ENCODE data around the gene NUBPL. TPM values are rescaled to one million over a fixed set of nuclear protein-coding genes. Genes with fewer than 3 reads are reported as not detected.

The NUBPL gene
- total RNA-seq, 5 donors from 2014 or later (not counting 1 experiment from before 2014, with no cell fraction given) = 6.8 to 11.0 (median 10.2) TPM

- no peak for DNase-seq
- Histone ChIP-seq H3K4me3 (ENCODE audit: control insufficient read depth in 1 of 2, extremely low read depth in 1 of 2, low read length in 1 of 2) (no peak overlapping the region), H3K4me1 (ENCODE audit: control insufficient read depth in 1 of 2, extremely low read depth in 1 of 2, insufficient read depth in 2 of 2, low read length in 2 of 2) (no peaks in the 10 kb centered on the region), H3K36me3 (ENCODE audit: control insufficient read depth in 2 of 2, extremely low read depth in 1 of 2, insufficient read depth in 1 of 2, low read length in 1 of 2) (no peaks in the 10 kb centered on the region), H3K27ac (ENCODE audit: low read length) (no peak overlapping the region), H3K9me3 (no peaks in the 10 kb centered on the region), H3K27me3 (replicated peaks in 1 of 2; ENCODE audit: control insufficient read depth in 2 of 2, extremely low read depth in 1 of 2, insufficient read depth in 2 of 2, low read length in 1 of 2) (no peaks in the 10 kb centered on the region)
- WGBS (ENCODE audit: insufficient coverage) = 81% methylated on average over 5 of the region's 8 CpGs
- POLR2A ChIA-PET = no interaction called here
- H3K27ac Mint-ChIP-seq = no peak overlapping the region
- no peak overlapping the region for H3K4me3 Mint-ChIP-seq
- ATAC-seq (replicated peaks in 1 of 4) = no peak
- peaks cover 24 to 44% (median 34%) of the 10 kb centered on the region in 3 donors for H3K9me3 Mint-ChIP-seq
- CTCF ChIA-PET = no interaction called here
- peaks cover 0 to 9% (median 2%) of the 10 kb centered on the region in 3 donors for H3K4me1 Mint-ChIP-seq
- no peaks in the 10 kb centered on the region for H3K27me3 Mint-ChIP-seq
- peaks cover 62% of the 10 kb centered on the region for H3K36me3 Mint-ChIP-seq
Observed at GRCh38 chr14:31668348-31668747, 107.1 kb downstream of the NUBPL start.

- peaks cover 0 to 2% of the 10 kb centered on the region in 2 donors for H3K36me3 ChIP-seq (ENCODE audit: control insufficient read depth in 2 of 2, extremely low read depth in 1 of 2, insufficient read depth in 1 of 2, low read length in 1 of 2)
- Mint-ChIP-seq H3K27me3 (no peaks in the 10 kb centered on the region), H3K4me1 (no peaks in the 10 kb centered on the region), H3K36me3 (peaks cover 44% of the 10 kb centered on the region), H3K27ac (no peak overlapping the region), H3K4me3 (no peak overlapping the region), H3K9me3 (peaks cover 6 to 22% (median 14%) of the 10 kb centered on the region in 3 donors)
- H3K27ac ChIP-seq (ENCODE audit: low read length) = no peak overlapping the region
- ChIA-PET POLR2A (no interaction called here), CTCF (no interaction called here)
- H3K27me3 ChIP-seq (replicated peaks in 1 of 2; ENCODE audit: control insufficient read depth in 2 of 2, extremely low read depth in 1 of 2, insufficient read depth in 2 of 2, low read length in 1 of 2) = no peaks in the 10 kb centered on the region
- DNase-seq (no peak), ATAC-seq (replicated peaks in 1 of 4) (no peak)
- no CpG with 5 or more reads among the region's 3 CpGs for WGBS (ENCODE audit: insufficient coverage)
- H3K4me3 ChIP-seq (ENCODE audit: control insufficient read depth in 1 of 2, extremely low read depth in 1 of 2, low read length in 1 of 2) = no peak overlapping the region
- no peaks in the 10 kb centered on the region for H3K4me1 ChIP-seq (ENCODE audit: control insufficient read depth in 1 of 2, extremely low read depth in 1 of 2, insufficient read depth in 2 of 2, low read length in 2 of 2)
- H3K9me3 ChIP-seq = no peaks in the 10 kb centered on the region
Observed at GRCh38 chr14:31672709-31673108, 111.5 kb downstream of the NUBPL start.

- no peak for ATAC-seq (replicated peaks in 1 of 4)
- H3K9me3 Mint-ChIP-seq = peaks cover 0 to 12% (median 6%) of the 10 kb centered on the region in 3 donors
- CTCF ChIA-PET = no interaction called here
- DNase-seq = no peak
- H3K4me3 Mint-ChIP-seq = no peak overlapping the region
- POLR2A ChIA-PET = interaction anchor here in 1 of 2 donors (0.6 kb wide), 1 partner anchor 30 kb away, joined by 5 read pairs; no protein-coding TSS in a partner anchor
- Histone ChIP-seq H3K9me3 (no peaks in the 10 kb centered on the region), H3K27ac (ENCODE audit: low read length) (no peak overlapping the region), H3K4me3 (ENCODE audit: control insufficient read depth in 1 of 2, extremely low read depth in 1 of 2, low read length in 1 of 2) (no peak overlapping the region), H3K4me1 (ENCODE audit: control insufficient read depth in 1 of 2, extremely low read depth in 1 of 2, insufficient read depth in 2 of 2, low read length in 2 of 2) (no peaks in the 10 kb centered on the region), H3K27me3 (replicated peaks in 1 of 2; ENCODE audit: control insufficient read depth in 2 of 2, extremely low read depth in 1 of 2, insufficient read depth in 2 of 2, low read length in 1 of 2) (no peaks in the 10 kb centered on the region), H3K36me3 (ENCODE audit: control insufficient read depth in 2 of 2, extremely low read depth in 1 of 2, insufficient read depth in 1 of 2, low read length in 1 of 2) (peaks cover 0 to 2% of the 10 kb centered on the region in 2 donors)
- H3K36me3 Mint-ChIP-seq = peaks cover 50% of the 10 kb centered on the region
- no peaks in the 10 kb centered on the region for H3K4me1 Mint-ChIP-seq
- no peaks in the 10 kb centered on the region for H3K27me3 Mint-ChIP-seq
- no CpG with 5 or more reads among the region's 3 CpGs for WGBS (ENCODE audit: insufficient coverage)
- no peak overlapping the region for H3K27ac Mint-ChIP-seq
Observed at GRCh38 chr14:31677052-31677451, 115.8 kb downstream of the NUBPL start.

GRCh38 chr14:31677630-31678029 is 116.4 kb downstream of the NUBPL start:
- H3K9me3 Mint-ChIP-seq = peaks cover 1 to 14% (median 6%) of the 10 kb centered on the region in 3 donors
- no peak overlapping the region for H3K27ac ChIP-seq (ENCODE audit: low read length)
- ChIA-PET POLR2A (interaction anchor here in 1 of 2 donors (0.6 kb wide), 1 partner anchor 31 kb away, joined by 5 read pairs; no protein-coding TSS in a partner anchor), CTCF (no interaction called here)
- WGBS (ENCODE audit: insufficient coverage) = 100% methylated on average over 3 of the region's 3 CpGs
- no peak overlapping the region for H3K4me3 Mint-ChIP-seq
- H3K9me3 ChIP-seq = no peaks in the 10 kb centered on the region
- no peaks in the 10 kb centered on the region for H3K4me1 Mint-ChIP-seq
- no peaks in the 10 kb centered on the region for H3K27me3 ChIP-seq (replicated peaks in 1 of 2; ENCODE audit: control insufficient read depth in 2 of 2, extremely low read depth in 1 of 2, insufficient read depth in 2 of 2, low read length in 1 of 2)
- H3K4me3 ChIP-seq (ENCODE audit: control insufficient read depth in 1 of 2, extremely low read depth in 1 of 2, low read length in 1 of 2) = no peak overlapping the region
- H3K27ac Mint-ChIP-seq = no peak overlapping the region
- H3K27me3 Mint-ChIP-seq = no peaks in the 10 kb centered on the region
- no peak for ATAC-seq (replicated peaks in 1 of 4)
- H3K36me3 ChIP-seq (ENCODE audit: control insufficient read depth in 2 of 2, extremely low read depth in 1 of 2, insufficient read depth in 1 of 2, low read length in 1 of 2) = peaks cover 0 to 2% of the 10 kb centered on the region in 2 donors
- peaks cover 53% of the 10 kb centered on the region for H3K36me3 Mint-ChIP-seq
- no peak for DNase-seq
- H3K4me1 ChIP-seq (ENCODE audit: control insufficient read depth in 1 of 2, extremely low read depth in 1 of 2, insufficient read depth in 2 of 2, low read length in 2 of 2) = no peaks in the 10 kb centered on the region

- Histone ChIP-seq H3K27ac (ENCODE audit: low read length) (no peak overlapping the region), H3K4me1 (ENCODE audit: control insufficient read depth in 1 of 2, extremely low read depth in 1 of 2, insufficient read depth in 2 of 2, low read length in 2 of 2) (no peaks in the 10 kb centered on the region), H3K27me3 (replicated peaks in 1 of 2; ENCODE audit: control insufficient read depth in 2 of 2, extremely low read depth in 1 of 2, insufficient read depth in 2 of 2, low read length in 1 of 2) (no peaks in the 10 kb centered on the region), H3K9me3 (no peaks in the 10 kb centered on the region), H3K36me3 (ENCODE audit: control insufficient read depth in 2 of 2, extremely low read depth in 1 of 2, insufficient read depth in 1 of 2, low read length in 1 of 2) (peaks cover 0 to 2% of the 10 kb centered on the region in 2 donors), H3K4me3 (ENCODE audit: control insufficient read depth in 1 of 2, extremely low read depth in 1 of 2, low read length in 1 of 2) (no peak overlapping the region)
- peaks cover 55% of the 10 kb centered on the region for H3K36me3 Mint-ChIP-seq
- WGBS (ENCODE audit: insufficient coverage) = 88% methylated on average over 9 of the region's 9 CpGs
- ChIA-PET CTCF (no interaction called here), POLR2A (no interaction called here)
- H3K9me3 Mint-ChIP-seq = peaks cover 3 to 16% (median 8%) of the 10 kb centered on the region in 3 donors
- no peak overlapping the region for H3K27ac Mint-ChIP-seq
- H3K4me1 Mint-ChIP-seq = no peaks in the 10 kb centered on the region
- DNase-seq = no peak
- H3K27me3 Mint-ChIP-seq = no peaks in the 10 kb centered on the region
- no peak overlapping the region for H3K4me3 Mint-ChIP-seq
- no peak for ATAC-seq (replicated peaks in 1 of 4)
Observed at GRCh38 chr14:31678421-31679249, 117.4 kb downstream of the NUBPL start.

- Histone ChIP-seq H3K4me1 (ENCODE audit: control insufficient read depth in 1 of 2, extremely low read depth in 1 of 2, insufficient read depth in 2 of 2, low read length in 2 of 2) (no peaks in the 10 kb centered on the region), H3K27ac (ENCODE audit: low read length) (no peak overlapping the region), H3K9me3 (no peaks in the 10 kb centered on the region), H3K36me3 (ENCODE audit: control insufficient read depth in 2 of 2, extremely low read depth in 1 of 2, insufficient read depth in 1 of 2, low read length in 1 of 2) (no peaks in the 10 kb centered on the region), H3K4me3 (ENCODE audit: control insufficient read depth in 1 of 2, extremely low read depth in 1 of 2, low read length in 1 of 2) (no peak overlapping the region), H3K27me3 (replicated peaks in 1 of 2; ENCODE audit: control insufficient read depth in 2 of 2, extremely low read depth in 1 of 2, insufficient read depth in 2 of 2, low read length in 1 of 2) (no peaks in the 10 kb centered on the region)
- no peak overlapping the region for H3K4me3 Mint-ChIP-seq
- peaks cover 6 to 32% (median 7%) of the 10 kb centered on the region in 3 donors for H3K9me3 Mint-ChIP-seq
- ATAC-seq (replicated peaks in 1 of 4) (no peak), DNase-seq (no peak)
- no CpG with 5 or more reads among the region's 2 CpGs for WGBS (ENCODE audit: insufficient coverage)
- no peaks in the 10 kb centered on the region for H3K27me3 Mint-ChIP-seq
- peaks cover 69% of the 10 kb centered on the region for H3K36me3 Mint-ChIP-seq
- CTCF ChIA-PET = interaction anchor here in 1 of 2 donors (0.7 kb wide), 1 partner anchor 572 kb away, joined by 3 read pairs; no protein-coding TSS in a partner anchor
- H3K4me1 Mint-ChIP-seq = no peaks in the 10 kb centered on the region
- no peak overlapping the region for H3K27ac Mint-ChIP-seq
- POLR2A ChIA-PET = interaction anchor here (0.6 kb wide), 2 partner anchors 85 to 717 kb away, joined by 4 to 10 read pairs; no protein-coding TSS in a partner anchor
Observed at GRCh38 chr14:31682768-31683167, 121.6 kb downstream of the NUBPL start.
